Cardiac fibroblast (primary cell): ENCODE results near the gene SPATA6L.
A peak's percentile ranks its signal among the peaks of the same experiment; 100 is the strongest.

Experiments
- DNase-seq, 2 donors: peaks; one replicate each; pipeline versions ENCODE4 v3.0.0 to v3.0.0-alpha.2; 2010; ENCODE audit warnings: low read depth in 2 of 2
- H3K4me3 ChIP-seq, 2 donors: replicated peaks in 1 of 2; 1 replicate in 1 of 2; 2 replicates in 1 of 2; pipeline ENCODE4 v1.5.1; 2011; ENCODE audit warnings: low read depth in 2 of 2, low read length in 2 of 2, mild to moderate bottlenecking in 2 of 2, moderate library complexity in 1 of 2
- CTCF ChIP-seq: IDR thresholded peaks from one replicate; pipeline ENCODE4 v1.5.1; 2011; ENCODE audit warnings: low read depth, mild to moderate bottlenecking, low read length, inconsistent platforms

SPATA6L gene

GRCh38 chr9:4553951-4554381, 112.3 kb downstream of the SPATA6L start:
- DNase-seq = peak; percentile 36 to 68
- TF ChIP-seq CTCF = no peak
- H3K4me3 ChIP-seq = no peak overlapping the region

DNA sequence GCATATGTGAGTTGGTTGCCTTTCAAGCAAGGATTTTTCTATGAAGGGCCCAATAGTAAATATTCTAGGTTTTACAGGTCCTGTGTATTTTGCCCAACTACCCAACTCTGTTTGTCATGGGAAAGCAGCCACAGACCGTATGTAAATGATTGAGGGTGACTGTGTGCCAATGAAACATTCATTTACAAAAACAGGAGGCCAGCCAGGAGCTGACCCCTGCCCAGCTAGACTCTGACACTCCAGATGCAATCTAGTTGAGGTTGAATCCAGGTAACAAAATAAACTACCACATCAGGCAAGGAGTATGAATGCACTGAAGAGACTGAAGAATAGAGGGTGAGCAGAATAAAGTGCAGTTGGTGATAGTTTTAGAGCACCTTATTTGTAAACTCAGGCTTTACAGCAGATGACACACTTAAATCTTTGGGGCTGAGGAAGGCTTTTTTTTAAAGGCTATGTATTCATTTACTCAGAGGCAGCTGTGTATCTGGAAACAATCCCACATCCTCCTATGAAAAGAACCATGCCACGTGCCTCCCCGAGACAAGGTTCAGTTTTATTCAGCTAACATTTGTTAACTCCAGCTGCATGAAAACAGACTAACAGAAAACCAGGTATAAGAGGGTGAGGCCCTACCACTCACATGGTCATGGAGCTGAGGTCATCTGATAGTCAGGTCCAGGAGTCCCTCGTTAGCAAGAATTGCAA, 115.3 kb downstream of the SPATA6L start:
- TF ChIP-seq CTCF = no peak
- DNase-seq = peak; percentile 36 to 53
- H3K4me3 ChIP-seq = no peak overlapping the region

DNA sequence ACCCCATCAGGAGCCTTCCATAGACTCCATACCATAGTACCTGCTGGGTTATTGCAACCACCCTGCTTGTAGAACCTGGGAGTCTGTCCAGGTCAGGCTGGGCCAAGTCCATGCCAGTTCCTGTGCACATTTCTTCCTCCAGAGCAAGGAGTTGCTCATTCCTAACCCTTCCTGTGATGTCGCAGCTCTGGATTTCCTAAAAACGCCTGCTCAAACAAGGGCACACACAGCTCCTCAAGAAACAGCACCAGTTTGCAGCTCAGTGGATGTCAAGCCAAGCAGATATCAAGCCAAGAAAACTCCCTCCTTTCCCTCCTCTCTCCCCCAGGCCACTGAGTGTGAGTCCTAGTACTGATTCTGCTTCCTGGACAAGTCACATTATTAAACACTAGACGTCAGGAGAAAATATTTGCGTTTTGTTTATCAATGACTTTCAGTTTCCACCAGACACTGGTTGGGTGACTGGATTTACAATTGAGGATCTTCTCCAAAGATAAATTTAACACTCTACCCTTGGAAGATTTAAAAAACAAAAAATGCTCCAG, 116.5 kb downstream of the SPATA6L start:
- TF ChIP-seq CTCF = no peak
- no peak overlapping the region for H3K4me3 ChIP-seq
- DNase-seq = peak in 1 of 2 donors; percentile 26

GRCh38 chr9:4548811-4549725, 117.2 kb downstream of the SPATA6L start:
- no peak overlapping the region for H3K4me3 ChIP-seq
- TF ChIP-seq CTCF = peak; percentile 52
- peak; percentile 6 to 32 for DNase-seq
